Pancreas (tissue), 10 donors: Measurements from ENCODE around the gene IMPDH1. TPM values are rescaled to one million over a fixed set of nuclear protein-coding genes. Genes with fewer than 3 reads are reported as not detected.

Source experiments
- ATAC-seq, 4 donors: fragments of 200-7000 bp; cut with Tn5 transposase; one replicate each; pipeline versions ENCODE4 v1.8.0 to v1.9.1; 2020; ENCODE audit warnings: mild to moderate bottlenecking in 4 of 4, moderate library complexity in 4 of 4
- DNase-seq, 6 donors: peaks; one replicate each; pipeline ENCODE4 v3.0.0-alpha.2; 2020
- FAIRE-seq: peaks from 2 replicates; lab custom pipeline; 2012; peaks lifted over from hg19 to GRCh38; lab: Jason Lieb, UNC
- H3K27ac ChIP-seq, 4 donors: fragments of 200-600 bp; sonication (generic); 1 replicate in 3 of 4; 2 replicates in 1 of 4; pipeline versions ENCODE4 v1.5.0 to v1.8.0; 2020
- H3K27me3 ChIP-seq, 4 donors: fragments of 200-600 bp; one replicate each; pipeline ENCODE4 v1.8.0; 2021
- H3K36me3 ChIP-seq, 3 donors: fragments of 200-600 bp; sonication (generic) in 1 of 3; one replicate each; pipeline versions ENCODE4 v1.5.0 to v1.8.0; 2020 to 2021
- H3K4me1 ChIP-seq, 3 donors: fragments of 200-600 bp; one replicate each; pipeline ENCODE4 v1.8.0; 2021
- H3K4me3 ChIP-seq, 4 donors: fragments of 200-600 bp; sonication (generic) in 2 of 4; one replicate each; pipeline versions ENCODE4 v1.5.0 to v1.8.0; 2020 to 2021
- H3K9me3 ChIP-seq, 4 donors: fragments of 200-600 bp; one replicate each; pipeline ENCODE4 v1.8.0; 2021
- CTCF ChIP-seq, 4 donors: fragments of 200-600 bp; sonication (generic) in 3 of 4; IDR thresholded peaks; one replicate each; pipeline versions ENCODE4 v1.5.0 to v1.8.0; 2021; ENCODE audit warnings: antibody characterized with exemption in 4 of 4
- WGBS, 2 donors: extraction: QIAGEN DNeasy Blood & Tissue Kit; methylation state at CpG; one replicate each; pipeline ENCODE4 v1.1.7; 2013; 5-methylcytosine and 5-hydroxymethylcytosine counted together
- intact Hi-C, 3 donors: fragments of 100-400 bp; cut with DNase I; formaldehyde crosslinking; loops; one replicate each; pipeline versions ENCODE4 v1.11.1 to v1.14.2; 2022
- polyA plus RNA-seq, 2 donors: library from polyadenylated mRNA; stranded (reverse); fragments of 200-250 nt; gene quantifications; one replicate each; pipeline ENCODE4 v1.2.3, GENCODE V29; 2013
- total RNA-seq, 6 donors: library from RNA; stranded (reverse); fragmentation: NEBNext Ultra II Directional in 4 of 6; extraction: Animal tissue kit (Norgen Biotek cat#: 25700) in 4 of 6; gene quantifications; one replicate each; pipeline versions ENCODE4 v1.2.1 to v1.2.4, GENCODE V29; 2021 to 2023
- donor health status: healthy with polysubstance abuse.
- donor health status: DM: no; HTN: no; CAD: no; lungs with moderate emphysema.
- donor health status: DM: no; HTN: no; CAD: no.
- donor health status: control.
- donor health status: control.
- donor health status: Bipolar disorder and iron deficiency.
- donor health status: DM: yes; HTN: yes; CAD: no.
- donor health status: DM: no; HTN: no; CAD: no.
- donor health status: DM: no; HTN: no; CAD: no.
- donor health status: DM: yes; HTN: yes; CAD: no.

IMPDH1 gene
- total and polyA plus RNA-seq, 8 donors, result 16.8 to 26.0 (median 19.8) TPM

GRCh38 chr7:128387216-128388144 is 22.3 kb downstream of the IMPDH1 start:
- intact Hi-C loops, result loop anchor here in 1 of 3 donors (5.0 kb wide), 1 partner anchor 40 kb away; no protein-coding TSS in a partner anchor
- H3K9me3 ChIP-seq, result no peaks in the 10 kb centered on the region
- H3K27ac ChIP-seq, result no peak overlapping the region
- H3K27me3 ChIP-seq, result no peaks in the 10 kb centered on the region
- TF ChIP-seq CTCF (IDR thresholded peaks at IDR 0.05), result peak; percentile 68 to 80 (median 76)
- FAIRE-seq, result no peak
- DNase-seq, result peak; percentile 44 to 88 (median 70)
- H3K36me3 ChIP-seq, result no peaks in the 10 kb centered on the region
- WGBS, 2 donors, result 19 to 23% methylated on average over 24 of the region's 24 CpGs
- H3K4me3 ChIP-seq, result no peak overlapping the region
- ATAC-seq, result peak; percentile 83 to 94 (median 92)
- no peaks in the 10 kb centered on the region for H3K4me1 ChIP-seq

GRCh38 chr7:128385988-128386925 is 23.5 kb downstream of the IMPDH1 start:
- Histone ChIP-seq H3K27ac (no peak overlapping the region), H3K9me3 (no peaks in the 10 kb centered on the region), H3K27me3 (no peaks in the 10 kb centered on the region), H3K4me1 (no peaks in the 10 kb centered on the region), H3K4me3 (no peak overlapping the region), H3K36me3 (no peaks in the 10 kb centered on the region)
- 86 to 88% methylated on average over 4 of the region's 4 CpGs for WGBS, 2 donors
- DNase-seq, result no peak
- intact Hi-C loops, result loop anchor here in 1 of 3 donors (5.0 kb wide), 1 partner anchor 39 kb away; no protein-coding TSS in a partner anchor
- no peak for ATAC-seq
- FAIRE-seq, result no peak
- no peak for TF ChIP-seq CTCF (IDR thresholded peaks at IDR 0.05)

GRCh38 chr7:128384726-128385125 is 25.1 kb downstream of the IMPDH1 start:
- no peaks in the 10 kb centered on the region for H3K4me1 ChIP-seq
- H3K27me3 ChIP-seq, result no peaks in the 10 kb centered on the region
- FAIRE-seq (no peak), DNase-seq (no peak), ATAC-seq (no peak)
- no peak overlapping the region for H3K27ac ChIP-seq
- no peak overlapping the region for H3K4me3 ChIP-seq
- H3K9me3 ChIP-seq, result no peaks in the 10 kb centered on the region
- WGBS, 2 donors, result 75 to 76% methylated on average over 7 of the region's 7 CpGs
- TF ChIP-seq CTCF (IDR thresholded peaks at IDR 0.05), result no peak
- intact Hi-C loops, result loop anchor here in 2 of 3 donors (5.0 kb wide), 1 partner anchor 37 kb away; no protein-coding TSS in a partner anchor
- no peaks in the 10 kb centered on the region for H3K36me3 ChIP-seq

GRCh38 chr7:128383776-128384175 is 26.0 kb downstream of the IMPDH1 start:
- Histone ChIP-seq H3K36me3 (no peaks in the 10 kb centered on the region), H3K27me3 (no peaks in the 10 kb centered on the region), H3K9me3 (no peaks in the 10 kb centered on the region), H3K4me3 (no peak overlapping the region), H3K4me1 (no peaks in the 10 kb centered on the region), H3K27ac (no peak overlapping the region)
- WGBS, 2 donors, result 69 to 86% methylated on average over 1 to 3 of the region's 3 CpGs
- TF ChIP-seq CTCF (IDR thresholded peaks at IDR 0.05), result no peak
- peak in 1 of 6 donors; percentile 28 for DNase-seq
- intact Hi-C loops, result loop anchor here in 1 of 3 donors (5.0 kb wide), 1 partner anchor 36 kb away; no protein-coding TSS in a partner anchor
- FAIRE-seq, result no peak
- ATAC-seq, result peak in 1 of 4 donors; percentile 21
